IMR-90 (cell line): Measurements from ENCODE around the gene NTMT1.

Experiments
- BHLHE40 ChIP-seq: fragments of 150-350 bp; IDR thresholded peaks from 2 replicates; pipeline ENCODE4 v1.6.1; 2016; ENCODE audit warnings: mild to moderate bottlenecking, low read depth, low read length
- CEBPB ChIP-seq: IDR thresholded peaks from 2 replicates; pipeline ENCODE4 v1.6.1; 2012; ENCODE audit warnings: low read depth, low read length, improper control_type of control experiment
- MAZ ChIP-seq: IDR thresholded peaks from 2 replicates; pipeline ENCODE4 v1.6.1; 2012; ENCODE audit warnings: low read depth, mild to moderate bottlenecking, low read length, improper control_type of control experiment, moderate library complexity, borderline replicate concordance
- MXI1 ChIP-seq: IDR thresholded peaks from 2 replicates; pipeline ENCODE4 v1.6.1; 2012; ENCODE audit warnings: low read depth, mild to moderate bottlenecking, low read length, moderate library complexity, borderline replicate concordance
- NFE2L2 ChIP-seq: fragments of 150-350 bp; IDR thresholded peaks from 2 replicates; pipeline ENCODE4 v1.6.1; 2016; ENCODE audit warnings: low read depth, mild to moderate bottlenecking, low read length
- POLR2A ChIP-seq: IDR thresholded peaks from 2 replicates; pipeline ENCODE4 v1.6.1; 2012; ENCODE audit warnings: mild to moderate bottlenecking, low read depth, low read length
- RAD21 ChIP-seq: IDR thresholded peaks from 2 replicates; pipeline ENCODE4 v1.6.1; 2012; ENCODE audit warnings: low read length, improper control_type of control experiment
- RFX5 ChIP-seq: IDR thresholded peaks from 2 replicates; pipeline ENCODE4 v1.8.0; 2012; ENCODE audit warnings: low read depth, mild to moderate bottlenecking, low read length, moderate library complexity
- SMC3 ChIP-seq: fragments of 150-350 bp; IDR thresholded peaks from 2 replicates; pipeline ENCODE4 v1.6.1; 2016; ENCODE audit warnings: low read depth, mild to moderate bottlenecking, antibody characterized with exemption, low read length, moderate library complexity
- USF2 ChIP-seq: fragments of 150-350 bp; IDR thresholded peaks from 2 replicates; pipeline ENCODE4 v1.6.1; 2017; ENCODE audit warnings: mild to moderate bottlenecking, antibody characterized with exemption, low read length, low read depth
- TF ChIP-seq, protein P1 (sequence below): conservative IDR thresholded peaks from 2 replicates; pipeline ENCODE4 v1.5.1; 2012; ENCODE audit warnings: mild to moderate bottlenecking, low read depth, low read length, improper control_type of control experiment
- TF ChIP-seq, protein P2 (sequence below): fragments of 150-350 bp; IDR thresholded peaks from 2 replicates; pipeline ENCODE4 v1.6.1; 2016; ENCODE audit warnings: low read depth, mild to moderate bottlenecking, low read length, moderate library complexity, borderline replicate concordance

DNA sequence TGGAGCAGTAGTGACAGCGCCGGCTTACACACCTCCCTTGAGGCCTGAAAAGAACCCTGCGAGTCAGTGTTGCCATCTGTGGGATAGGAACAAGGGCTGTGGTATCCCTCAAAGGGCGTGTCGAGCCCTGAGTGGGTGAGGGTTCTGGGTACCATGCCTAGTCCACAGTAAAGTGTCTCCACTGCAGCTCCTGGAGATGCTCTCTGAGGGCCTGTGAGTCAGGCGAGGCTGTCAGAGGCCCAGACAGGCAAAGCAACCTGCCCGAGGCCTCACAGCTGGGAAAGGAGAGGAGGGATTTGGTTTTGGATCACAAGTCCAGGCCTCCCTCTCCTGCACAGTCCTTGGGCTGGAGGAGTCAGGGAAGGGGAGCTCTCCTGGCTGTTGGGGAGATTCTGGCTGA lies 45.6 kb downstream of the NTMT1 start:
- TF ChIP-seq, protein P1, sequence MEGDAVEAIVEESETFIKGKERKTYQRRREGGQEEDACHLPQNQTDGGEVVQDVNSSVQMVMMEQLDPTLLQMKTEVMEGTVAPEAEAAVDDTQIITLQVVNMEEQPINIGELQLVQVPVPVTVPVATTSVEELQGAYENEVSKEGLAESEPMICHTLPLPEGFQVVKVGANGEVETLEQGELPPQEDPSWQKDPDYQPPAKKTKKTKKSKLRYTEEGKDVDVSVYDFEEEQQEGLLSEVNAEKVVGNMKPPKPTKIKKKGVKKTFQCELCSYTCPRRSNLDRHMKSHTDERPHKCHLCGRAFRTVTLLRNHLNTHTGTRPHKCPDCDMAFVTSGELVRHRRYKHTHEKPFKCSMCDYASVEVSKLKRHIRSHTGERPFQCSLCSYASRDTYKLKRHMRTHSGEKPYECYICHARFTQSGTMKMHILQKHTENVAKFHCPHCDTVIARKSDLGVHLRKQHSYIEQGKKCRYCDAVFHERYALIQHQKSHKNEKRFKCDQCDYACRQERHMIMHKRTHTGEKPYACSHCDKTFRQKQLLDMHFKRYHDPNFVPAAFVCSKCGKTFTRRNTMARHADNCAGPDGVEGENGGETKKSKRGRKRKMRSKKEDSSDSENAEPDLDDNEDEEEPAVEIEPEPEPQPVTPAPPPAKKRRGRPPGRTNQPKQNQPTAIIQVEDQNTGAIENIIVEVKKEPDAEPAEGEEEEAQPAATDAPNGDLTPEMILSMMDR: no peak
- TF ChIP-seq SMC3 (no peak), MXI1 (no peak), POLR2A (no peak), RAD21 (no peak), RFX5 (no peak), USF2 (no peak), NFE2L2 (no peak), BHLHE40 (no peak), CEBPB (no peak), MAZ (no peak)
- TF ChIP-seq, protein P2, sequence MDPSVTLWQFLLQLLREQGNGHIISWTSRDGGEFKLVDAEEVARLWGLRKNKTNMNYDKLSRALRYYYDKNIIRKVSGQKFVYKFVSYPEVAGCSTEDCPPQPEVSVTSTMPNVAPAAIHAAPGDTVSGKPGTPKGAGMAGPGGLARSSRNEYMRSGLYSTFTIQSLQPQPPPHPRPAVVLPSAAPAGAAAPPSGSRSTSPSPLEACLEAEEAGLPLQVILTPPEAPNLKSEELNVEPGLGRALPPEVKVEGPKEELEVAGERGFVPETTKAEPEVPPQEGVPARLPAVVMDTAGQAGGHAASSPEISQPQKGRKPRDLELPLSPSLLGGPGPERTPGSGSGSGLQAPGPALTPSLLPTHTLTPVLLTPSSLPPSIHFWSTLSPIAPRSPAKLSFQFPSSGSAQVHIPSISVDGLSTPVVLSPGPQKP: no peak
